Amniotic stem cell (primary cell): ENCODE results near the gene BIRC3.

Source experiments
- DNase-seq: peaks from one replicate; lab custom pipeline; 2025; lab: John Stamatoyannopoulos, UW

Gene BIRC3

DNA sequence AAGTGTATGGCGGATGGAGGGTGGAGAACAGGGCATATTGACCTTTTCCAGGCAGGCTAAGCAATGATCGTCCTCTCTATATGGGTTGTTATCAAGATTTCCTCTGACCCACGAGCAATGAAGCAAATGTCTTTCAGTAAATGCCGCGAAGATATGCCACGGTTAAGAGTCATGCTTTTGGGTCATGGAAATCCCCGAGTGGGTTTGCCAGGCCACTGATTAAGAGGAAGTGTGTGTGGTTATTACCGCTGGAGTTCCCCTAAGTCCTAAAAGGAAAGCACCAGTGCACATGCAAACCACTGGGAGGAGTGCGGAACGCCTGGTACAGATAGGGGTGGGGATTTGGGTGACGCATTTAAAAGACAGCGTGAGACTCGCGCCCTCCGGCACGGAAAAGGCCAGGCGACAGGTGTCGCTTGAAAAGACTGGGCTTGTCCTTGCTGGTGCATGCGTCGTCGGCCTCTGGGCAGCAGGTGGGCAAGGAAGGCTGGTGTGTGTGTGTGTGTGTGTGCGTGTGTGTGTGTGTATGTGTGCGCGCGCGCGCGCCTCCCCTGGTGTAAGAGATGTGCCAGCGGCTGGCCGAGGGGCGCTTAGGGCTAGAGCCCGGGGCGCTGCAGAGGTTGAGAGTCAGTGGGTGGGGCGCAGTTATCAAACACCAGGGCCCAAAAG lies at the start of gene BIRC3:
BIRC3 (plus strand) TSS at position 386 of the 669 bp plus-strand sequence. CDS start 7,026 bp downstream, outside the sequence.
- DNase-seq = peak; percentile 74

DNA sequence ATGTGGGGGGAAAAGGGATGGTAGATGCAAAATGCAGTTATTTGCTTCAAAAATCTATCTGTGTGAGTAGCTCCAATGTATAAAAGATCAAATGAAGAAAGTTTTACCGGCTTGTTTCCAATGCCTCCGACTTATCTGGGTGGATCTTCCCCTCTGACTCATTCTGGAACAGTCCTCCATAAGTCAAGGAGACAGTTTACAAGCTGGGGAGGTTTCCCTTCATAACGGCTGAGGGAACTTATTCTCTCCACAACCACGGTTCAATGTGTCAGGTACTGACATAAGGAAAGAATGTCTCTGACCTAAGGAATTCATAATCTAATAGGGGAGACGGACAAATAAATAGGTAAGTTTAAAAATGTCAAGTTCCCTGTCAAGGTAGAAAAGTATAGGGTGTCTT lies 49.7 kb upstream of the BIRC3 start:
- DNase-seq = no peak

DNA sequence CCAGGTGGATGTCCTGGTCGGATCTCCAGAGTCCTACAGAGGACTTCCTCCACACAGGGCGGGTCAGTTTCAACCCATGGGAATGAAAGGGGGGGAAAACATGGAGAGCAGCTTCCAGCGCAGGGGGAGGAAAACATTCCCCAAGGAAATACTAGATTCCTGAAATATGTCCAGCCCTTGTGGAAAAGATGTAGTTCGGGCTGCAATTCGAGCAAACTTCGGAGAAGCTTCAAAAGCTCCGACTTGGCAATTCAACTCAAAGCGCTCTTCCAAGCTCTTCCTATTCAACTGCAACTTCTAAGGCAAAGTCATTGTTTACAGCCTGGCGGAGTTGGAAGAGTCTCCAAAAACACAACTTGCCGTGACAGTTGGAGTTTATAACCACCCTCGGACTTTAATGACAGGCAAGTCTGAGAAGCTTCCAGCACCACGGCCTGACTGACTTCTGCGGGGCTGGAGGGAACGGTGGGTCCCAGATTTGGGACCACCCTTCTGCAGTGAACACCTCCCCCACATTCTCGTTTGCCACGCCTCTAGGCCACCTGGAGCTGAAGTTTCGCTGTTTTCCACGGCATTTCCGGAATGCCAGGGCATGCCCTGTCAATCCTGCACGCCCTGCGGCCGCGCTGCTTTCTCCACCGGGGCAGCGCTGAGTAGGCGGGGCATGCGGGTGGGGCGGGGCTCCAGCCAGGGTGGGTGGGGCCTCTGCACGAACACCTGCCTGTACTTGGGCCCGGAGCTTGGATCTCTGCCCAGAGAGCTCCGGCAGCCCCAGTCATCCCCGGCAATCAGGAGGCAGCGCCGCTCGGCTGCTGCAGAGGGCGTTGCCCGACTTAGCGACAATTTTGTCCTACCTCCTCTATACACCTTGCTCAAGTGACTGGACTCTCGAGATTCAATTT lies 49.0 kb upstream of the BIRC3 start:
- no peak for DNase-seq

DNA sequence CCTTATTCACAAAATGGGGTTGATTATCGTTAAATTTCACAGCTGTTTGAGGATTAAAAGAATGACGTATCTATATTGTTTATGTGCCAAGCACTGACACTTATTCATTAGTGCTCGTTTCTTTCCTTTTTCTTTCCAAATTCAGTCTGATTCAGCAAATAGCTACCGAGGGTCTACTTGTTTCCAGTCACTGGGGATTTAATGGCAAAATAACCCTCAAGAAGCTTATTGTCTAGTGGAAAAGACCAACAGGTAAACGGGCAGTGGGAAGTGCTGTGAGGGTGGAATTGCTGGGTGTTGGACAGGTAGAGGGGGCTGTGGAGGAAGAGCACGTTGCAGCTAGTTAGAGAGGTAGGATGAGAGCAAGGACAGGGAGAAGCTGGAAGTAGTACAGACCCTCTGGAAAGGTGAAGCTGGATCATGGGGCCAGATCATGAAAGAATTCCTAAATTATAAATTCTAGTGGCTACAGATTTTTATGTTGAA lies 48.3 kb upstream of the BIRC3 start:
- DNase-seq = no peak

DNA sequence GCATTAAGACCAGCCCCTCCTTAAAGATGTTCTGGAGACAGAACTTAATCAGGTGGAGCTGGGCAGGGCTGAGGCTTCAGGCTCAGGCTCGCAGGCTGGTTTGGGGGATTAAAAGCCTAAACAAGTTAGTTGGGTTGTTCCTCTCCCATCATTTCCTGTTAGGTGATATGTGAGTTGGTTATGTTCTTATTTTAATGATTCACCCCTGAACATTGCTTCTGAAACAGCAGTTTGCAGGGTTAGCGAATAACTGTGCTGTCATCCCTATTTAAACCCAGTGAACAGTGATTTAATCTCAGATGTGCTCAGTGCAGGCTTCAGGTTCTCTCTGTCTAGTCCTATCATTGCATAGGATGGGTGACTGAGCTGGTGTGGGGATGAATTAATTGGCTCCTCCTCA lies 47.4 kb upstream of the BIRC3 start:
- DNase-seq = no peak

DNA sequence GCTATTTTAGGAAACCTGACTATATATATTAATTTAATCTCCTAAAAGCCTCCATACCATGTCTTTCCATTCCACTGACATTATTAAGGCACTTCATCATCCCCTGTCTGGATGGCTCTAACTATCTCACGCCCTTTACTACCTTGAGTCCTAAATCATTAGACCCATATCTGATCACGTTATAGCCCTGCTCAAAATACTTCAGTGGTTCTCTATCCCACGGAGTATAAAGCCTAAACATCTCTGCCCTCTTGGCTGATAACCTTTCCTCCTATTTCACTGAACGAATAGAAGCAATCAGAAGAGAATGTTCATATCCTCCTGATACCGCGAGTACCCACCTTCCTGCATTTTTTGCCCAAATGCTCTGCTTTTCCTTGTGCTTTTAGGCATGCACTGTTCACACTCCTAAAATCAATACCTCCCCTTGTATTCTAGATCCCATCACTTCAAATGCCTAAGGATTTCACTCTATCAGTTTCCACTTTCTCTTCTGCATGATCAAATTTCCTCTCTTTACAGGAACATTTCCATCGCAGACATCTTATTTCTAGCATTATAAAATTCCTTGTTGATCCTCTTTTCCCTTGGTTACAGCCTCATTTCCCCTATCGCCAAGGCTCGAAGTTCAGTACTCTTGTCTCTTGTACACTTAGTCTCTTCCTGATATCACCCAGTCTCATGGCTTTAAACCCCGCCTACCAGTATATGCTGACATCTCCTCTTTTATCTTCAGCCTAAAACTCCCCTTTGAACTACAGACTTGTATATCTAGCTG lies 45.0 kb upstream of the BIRC3 start:
- DNase-seq = no peak

DNA sequence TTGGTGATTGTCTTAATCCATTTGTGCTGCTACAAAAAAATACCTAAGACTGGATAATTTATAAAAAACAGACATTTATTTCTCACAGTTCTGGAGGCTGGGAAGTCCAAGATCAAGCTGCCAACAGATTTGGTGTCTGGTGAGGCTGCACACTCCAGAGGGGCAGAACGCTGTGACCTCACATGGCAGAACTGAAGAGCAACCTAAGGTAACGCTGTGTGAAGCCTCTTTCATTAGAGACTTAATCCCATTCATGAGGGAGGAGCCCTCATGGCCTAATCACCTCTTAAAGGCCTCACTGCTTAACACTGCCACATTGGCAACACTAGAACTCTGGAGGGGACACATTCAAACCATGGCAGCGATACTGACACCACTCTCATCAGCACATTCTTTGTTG lies 42.7 kb upstream of the BIRC3 start:
- DNase-seq = no peak

DNA sequence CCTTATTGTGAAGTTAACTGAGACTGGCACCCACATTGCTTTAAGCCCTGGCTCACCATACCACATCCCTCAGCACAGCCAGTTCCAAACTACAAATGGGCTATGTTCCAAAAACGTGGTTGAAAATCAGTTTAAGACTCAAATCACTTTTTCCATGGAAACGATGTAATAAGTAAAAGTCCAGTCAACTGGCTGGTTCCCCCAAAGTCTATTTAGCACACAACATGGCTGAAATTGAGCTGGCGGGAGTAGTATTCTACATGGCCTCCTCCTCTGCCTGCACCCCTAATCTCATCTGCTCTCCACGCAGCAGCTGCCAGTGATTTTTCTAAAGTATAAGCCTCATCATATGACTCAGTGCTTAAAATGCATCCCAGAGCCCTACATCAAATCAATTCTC lies 40.9 kb upstream of the BIRC3 start:
- DNase-seq = no peak

DNA sequence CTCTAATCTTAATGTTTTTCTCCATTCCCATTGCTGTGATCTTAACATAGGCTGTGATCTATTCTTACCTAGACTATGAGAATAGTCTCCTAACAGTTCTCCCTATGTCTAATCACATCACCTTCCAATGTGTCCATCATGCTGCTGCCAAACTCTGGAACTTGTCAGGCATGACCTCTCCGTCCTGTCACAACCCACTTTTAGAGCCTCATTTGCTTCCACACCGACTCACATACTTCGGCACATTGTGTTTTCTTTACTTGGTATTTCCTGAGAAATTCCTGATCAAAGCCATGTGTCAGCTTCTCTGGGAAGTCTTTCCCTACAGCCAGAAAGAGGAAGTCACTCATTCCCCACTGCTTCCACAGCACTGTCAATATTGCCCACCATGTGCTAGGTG lies 40.5 kb upstream of the BIRC3 start:
- no peak for DNase-seq

DNA sequence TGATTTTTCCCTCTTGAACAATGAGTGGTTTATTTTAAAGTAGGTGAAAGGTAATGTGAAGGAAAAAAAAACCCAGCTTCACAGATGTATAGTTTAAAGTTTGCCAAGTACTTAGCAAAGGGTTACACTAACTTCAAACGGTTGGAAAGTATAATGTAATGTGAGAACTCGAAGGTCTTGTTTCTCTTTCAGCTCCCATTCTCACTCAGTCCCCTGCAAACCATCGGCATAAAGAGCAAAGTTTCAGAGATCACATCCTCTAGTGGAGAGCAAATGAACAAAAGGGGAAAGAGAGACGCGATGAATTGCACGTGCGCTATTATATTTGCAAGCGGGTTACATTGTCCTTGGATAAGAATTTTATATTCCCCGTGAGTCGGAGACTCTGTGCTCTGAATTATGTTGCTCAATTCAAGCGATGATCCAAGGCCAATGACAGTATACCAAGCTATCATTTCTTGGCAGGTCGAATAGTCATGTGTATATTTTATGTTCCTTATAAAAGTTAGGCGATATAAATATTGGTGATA lies 37.6 kb upstream of the BIRC3 start:
- no peak for DNase-seq

DNA sequence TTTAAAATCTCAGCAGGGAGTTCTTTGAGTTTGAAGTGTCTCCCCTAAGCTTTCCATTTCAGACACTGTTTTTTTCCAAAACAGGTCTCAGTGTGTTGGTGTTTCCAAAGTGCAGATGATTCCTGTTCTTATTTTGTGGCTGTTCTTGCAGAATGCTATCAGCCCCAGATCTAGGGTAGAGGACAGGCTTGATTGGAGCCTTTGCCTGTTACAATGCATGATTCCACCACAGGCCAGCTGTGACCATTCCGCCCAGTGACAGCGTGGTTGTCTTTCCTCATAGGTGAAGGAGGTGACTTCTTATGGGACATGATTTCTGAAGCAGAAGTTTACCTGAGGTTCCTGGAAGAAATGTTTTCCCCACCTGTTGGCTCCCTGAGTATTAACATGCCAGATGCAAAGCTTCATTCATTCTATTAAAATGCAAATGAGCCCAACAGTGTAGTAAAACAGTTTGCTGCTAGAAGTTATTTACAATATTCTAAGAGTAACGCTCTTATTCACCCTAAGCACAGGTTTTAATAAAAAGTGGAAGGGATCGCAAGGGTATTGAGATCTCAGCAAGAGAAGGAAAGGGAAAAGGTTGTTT lies 36.9 kb upstream of the BIRC3 start:
- no peak for DNase-seq

DNA sequence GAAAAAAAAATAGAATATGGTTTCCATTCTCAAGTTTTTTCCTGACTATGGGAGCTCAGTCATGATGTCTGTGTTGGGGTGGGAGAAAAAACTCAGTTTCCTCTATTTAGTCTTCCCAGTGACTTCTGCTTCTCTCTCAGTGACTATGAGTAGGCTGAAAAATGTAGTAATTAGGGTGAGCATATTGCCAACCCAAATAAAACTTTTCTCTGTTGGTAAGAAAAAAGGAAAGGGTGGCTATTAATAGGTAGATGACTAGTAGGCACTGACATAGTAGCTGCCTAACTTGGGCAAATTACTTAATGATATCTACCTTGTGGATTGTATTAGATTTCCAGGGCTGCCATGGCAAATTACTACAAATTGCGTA lies 34.2 kb upstream of the BIRC3 start:
- no peak for DNase-seq

DNA sequence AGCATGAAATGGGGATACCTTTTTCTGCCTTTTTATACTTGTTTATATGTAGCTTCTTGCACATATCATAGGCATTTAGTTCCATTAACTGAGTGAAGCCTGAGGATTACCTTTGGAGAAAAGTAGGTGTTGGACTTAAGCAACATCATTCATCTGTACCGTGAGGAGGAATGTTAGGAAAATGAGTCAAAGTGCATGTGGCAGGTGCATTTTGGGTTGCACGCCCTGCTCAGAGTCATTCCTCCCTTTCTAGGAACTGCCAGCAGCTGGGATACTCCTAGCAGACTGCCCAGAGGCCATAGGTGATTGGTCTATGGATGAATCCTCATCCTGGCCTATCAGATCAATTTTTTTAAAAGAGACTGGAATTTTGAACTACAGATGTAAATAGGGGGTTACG lies 33.3 kb upstream of the BIRC3 start:
- no peak for DNase-seq

DNA sequence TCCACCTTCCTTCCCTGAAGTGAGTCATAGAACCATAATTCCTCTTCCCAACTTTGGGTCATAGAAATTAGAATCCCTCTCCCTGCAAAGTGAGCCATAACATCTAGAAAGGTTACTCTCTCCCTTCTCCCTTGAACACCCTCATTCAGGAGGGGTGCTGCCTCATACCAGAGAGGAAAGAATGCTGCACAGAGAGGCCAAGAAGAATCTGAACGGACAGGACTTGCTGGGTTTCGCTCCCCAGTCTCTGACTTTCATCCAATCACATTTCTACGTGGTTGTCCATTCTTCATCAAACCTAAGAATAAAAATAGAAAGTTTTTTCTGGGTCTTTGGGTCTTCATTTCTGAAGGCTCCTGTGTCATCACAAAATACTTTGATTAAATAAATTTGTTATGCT lies 31.0 kb upstream of the BIRC3 start:
- DNase-seq = no peak

DNA sequence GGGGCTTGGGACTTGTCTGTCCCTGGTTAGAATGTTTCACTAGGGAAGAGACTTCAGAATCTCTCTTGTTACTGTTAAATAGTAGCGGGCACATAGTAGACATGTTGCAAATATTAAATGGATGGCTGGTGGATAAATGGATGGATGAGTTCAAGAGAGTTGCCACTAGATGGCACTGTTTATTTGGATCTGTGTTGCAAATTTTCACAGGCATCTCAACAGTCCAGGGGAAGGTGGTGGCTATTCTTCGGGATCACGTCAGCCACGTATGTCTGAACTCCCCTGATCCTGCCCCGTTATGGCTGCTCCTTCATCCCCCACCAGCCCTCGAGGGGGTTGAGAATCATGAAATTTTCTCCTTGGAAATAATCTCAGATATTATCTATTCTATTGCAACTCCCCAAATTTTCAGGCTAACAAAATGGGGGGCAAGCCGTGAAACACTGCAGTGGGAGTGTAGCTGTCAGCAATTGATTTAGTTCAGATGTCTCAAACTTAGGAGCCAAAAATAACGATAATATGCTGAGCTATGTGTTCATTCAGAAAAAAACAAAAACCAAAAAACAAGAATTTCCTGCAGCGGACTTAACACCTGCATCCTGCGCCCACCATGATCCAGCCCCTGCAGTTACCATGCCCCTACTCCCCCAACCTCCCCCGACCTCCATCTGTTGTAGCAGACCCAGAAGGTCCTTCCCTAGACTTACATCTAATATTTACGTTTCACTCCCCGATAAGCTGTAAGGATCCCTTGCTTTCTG lies 29.1 kb upstream of the BIRC3 start:
- DNase-seq = peak; percentile 67

DNA sequence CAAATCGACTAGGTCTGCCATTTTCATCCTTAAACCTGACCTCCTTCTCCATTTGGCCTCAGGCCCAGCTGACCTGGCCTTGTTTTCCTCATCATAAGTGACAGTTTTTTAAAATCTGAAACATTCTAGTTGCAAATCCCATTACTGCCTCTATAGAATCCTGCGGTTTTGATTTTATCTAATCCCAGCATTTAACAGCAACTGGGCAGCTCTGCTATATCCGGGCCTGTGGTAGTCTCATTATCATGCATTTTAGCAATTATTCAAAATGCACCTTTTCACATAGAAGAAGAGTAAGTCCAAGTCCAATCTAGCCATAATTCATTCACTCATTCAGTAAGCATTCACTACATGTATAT lies 28.6 kb upstream of the BIRC3 start:
- no peak for DNase-seq

DNA sequence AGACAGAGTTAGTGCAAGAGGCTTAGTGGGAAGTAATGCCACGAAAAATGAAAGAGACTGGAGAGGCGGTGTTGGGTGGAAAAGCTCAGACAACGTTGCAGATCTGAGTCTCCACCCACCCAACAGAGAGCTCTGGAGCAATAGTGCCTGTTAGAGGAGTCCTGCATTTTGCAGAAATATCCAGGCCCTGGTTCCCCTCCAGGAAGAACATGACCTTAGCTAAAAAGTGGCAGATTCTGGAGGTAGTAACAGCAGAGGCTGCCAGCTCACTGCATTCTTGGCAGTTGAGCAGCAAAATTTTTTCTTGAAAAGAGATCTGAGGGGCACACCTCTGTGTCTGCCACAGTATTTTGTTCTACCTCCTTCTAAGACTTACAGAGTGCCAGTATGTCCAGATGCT lies 27.7 kb upstream of the BIRC3 start:
- no peak for DNase-seq

DNA sequence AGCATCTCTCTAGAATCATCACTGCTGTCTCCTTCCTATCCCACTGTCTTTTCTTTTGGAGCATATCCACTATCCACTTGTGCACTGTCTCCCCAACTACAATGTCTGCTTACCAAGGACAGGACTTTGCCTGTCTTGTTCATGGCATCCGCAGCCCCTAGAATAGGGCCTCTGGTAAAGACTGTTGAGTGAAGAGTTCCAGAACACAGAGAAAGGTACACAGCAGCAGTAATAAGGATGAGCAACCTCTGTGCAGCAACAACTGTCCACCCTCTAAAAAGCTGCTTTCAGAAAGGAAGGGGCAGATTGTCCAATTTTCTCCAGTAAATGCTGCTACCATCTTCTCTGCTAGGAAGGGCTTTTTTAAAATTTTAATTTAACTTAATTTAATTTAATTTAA lies 25.5 kb upstream of the BIRC3 start:
- no peak for DNase-seq

DNA sequence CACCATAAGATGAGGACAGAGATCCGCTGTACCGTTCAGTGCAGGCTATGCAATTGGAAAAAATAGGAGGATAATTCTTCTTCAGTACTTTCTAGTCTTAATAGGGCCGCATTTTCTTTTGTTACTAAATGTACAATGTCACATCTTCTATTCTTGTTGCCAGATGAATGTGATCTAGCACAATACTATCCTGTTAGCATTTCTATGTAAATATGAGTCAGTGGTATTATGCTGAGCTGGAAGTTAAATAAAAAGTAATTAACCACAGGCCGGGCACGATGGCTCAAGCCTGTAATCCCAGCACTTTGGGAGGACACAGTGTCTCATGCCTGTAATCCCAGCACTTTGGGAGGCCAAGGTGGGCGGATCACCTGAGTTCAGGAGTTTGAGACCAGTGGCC lies 24.4 kb upstream of the BIRC3 start:
- no peak for DNase-seq

DNA sequence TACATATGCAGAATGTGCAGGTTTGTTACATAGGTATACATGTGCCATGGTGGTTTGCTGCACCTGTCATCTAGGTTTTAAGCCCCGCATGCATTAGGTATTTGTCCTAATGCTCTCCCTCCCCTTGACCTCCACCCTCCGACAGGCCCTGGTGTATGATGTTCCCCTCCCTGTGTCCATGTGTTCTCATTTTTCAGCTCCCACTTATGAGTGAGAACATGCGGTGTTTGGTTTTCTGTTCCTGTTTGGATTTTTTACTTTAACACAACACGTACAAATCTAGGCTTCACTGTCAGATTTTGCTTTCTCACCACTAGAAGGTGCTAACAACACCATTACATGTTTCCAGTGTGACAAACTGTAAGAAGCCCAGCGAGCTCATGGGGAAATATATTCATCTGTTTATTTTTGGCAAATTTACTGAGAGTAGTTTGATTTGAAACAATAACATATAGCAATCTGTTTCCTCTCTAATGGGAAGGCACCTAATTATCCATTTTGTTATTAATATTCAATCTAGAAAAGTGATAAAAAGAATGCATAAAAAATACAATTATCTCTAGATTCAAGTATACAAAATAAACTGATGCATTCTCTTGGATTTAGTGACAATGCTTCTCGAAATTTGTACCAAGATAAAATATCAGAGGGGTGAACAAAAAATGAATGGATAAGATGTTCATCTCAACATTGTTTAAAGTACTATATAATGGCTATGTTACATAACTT lies 23.2 kb upstream of the BIRC3 start:
- DNase-seq = no peak

DNA sequence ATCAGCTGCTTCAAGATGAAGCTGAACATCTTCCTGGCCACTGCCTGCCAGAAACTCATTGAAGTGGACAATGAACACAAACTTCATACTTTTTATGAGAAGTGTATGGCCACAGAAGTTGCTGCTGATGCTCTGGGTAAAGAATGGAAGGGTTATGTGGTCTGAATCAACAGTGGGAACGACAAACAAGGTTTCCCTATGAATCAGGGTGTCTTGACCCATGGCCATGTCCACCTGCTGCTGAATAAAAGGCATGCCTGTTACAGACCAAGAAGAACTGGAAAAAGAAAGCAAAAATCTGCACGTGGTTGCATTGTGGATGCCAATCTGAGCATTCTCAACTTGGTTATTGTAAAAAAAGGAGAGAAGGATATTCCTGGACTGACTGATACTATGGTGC lies 22.2 kb upstream of the BIRC3 start:
- no peak for DNase-seq
